ENCODE results near the gene TCF12. TPM values are rescaled to one million over a fixed set of nuclear protein-coding genes. Genes with fewer than 3 reads are reported as not detected.

TCF12 gene
- total RNA-seq, 1 donor from 2014 or later: 46.5 TPM

DNA sequence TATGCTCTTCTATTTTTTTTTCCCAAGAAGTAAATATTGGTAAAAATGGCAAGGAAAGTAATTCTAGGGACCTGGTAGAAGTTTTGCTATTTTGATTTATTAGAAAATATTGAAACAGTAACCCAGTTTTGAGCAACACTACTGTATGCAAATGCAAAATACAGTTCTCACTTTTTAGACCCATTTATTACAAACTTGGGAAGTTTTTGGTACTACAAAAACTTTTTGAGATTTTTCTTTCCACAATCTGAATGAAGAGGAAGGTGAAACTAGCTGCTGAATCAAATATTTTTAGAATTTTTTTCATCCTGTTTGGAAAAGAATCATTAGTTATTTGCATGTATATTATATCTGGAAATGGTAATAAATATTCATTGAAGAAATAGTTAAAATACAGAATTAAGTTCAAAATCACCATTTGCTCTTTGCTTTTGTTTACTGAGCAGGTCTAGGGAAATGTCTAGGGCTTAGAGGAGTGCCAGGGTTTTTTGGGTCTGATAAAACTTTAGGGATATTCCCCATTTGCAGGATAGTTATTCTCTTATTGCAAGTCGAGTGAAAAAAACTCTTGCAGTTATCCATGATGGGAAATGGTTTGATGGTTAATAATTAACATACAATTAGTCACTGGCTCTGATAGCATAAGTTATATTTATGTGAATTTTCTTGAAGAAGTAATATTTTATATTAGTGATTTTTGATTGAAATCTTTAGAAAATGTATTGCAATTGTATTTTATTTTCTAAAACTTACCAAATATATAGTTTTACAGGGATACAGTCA, 47.0 kb downstream of the TCF12 start:
- intact Hi-C loops (cut with DNase I): no loop called here

DNA sequence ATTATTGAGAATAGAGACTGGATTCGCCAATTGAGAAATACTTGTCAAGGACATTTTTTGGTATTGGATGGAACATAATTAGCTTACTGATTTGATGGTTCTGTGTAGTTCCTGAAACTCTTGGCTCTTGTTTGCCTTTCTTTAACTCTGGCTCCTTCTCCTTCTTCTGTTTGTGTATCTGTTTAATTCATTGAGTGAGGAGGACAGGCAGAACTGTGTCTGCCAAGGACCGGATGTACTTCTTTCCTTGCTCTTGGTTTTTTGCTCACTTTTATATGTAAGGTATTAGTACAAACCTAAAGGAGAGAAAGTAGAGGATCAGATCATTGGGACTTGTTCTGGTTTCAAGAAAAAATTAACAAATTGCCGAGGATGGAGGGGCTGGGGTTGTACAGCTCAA, 48.9 kb downstream of the TCF12 start:
- no peak for ATAC-seq
- intact Hi-C loops (cut with DNase I): no loop called here
- no peak for DNase-seq (ENCODE audit: missing footprints)

More for the DNA sequence above, 47.0 kb downstream of the TCF12 start:
- ATAC-seq: no peak
- DNase-seq (ENCODE audit: missing footprints): no peak

DNA sequence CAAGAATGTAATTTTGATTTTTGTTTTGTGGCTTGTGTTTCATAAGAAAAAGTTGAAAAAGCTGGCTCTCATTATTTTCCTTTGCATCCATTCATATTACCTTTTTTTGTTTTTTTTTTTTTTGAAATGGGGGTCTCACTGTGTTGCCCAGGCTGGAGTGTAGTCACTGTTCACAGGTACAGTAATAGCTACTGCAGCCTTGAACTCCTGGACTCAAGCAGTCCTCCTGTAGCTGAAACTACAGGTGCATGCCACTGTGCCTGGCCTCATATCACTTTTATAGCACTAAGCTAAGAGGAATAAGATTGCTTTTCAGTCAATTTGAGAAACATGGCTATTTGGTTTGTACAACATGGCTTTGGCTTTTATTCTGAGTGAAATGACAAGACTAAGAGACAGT, 49.8 kb downstream of the TCF12 start:
- intact Hi-C loops (cut with DNase I): no loop called here
- no peak for DNase-seq (ENCODE audit: missing footprints)
- no peak for ATAC-seq

- DNase-seq (ENCODE audit: missing footprints): no peak
- intact Hi-C loops (cut with DNase I): no loop called here
- ATAC-seq: no peak
Observed at GRCh38 chr15:56968821-56969220, 50.4 kb downstream of the TCF12 start.

GRCh38 chr15:56969265-56969895, 50.9 kb downstream of the TCF12 start:
- intact Hi-C loops (cut with DNase I): no loop called here
- DNase-seq (ENCODE audit: missing footprints): no peak
- no peak for ATAC-seq

GRCh38 chr15:56971571-56971970, 53.1 kb downstream of the TCF12 start:
- ATAC-seq: no peak
- no peak for DNase-seq (ENCODE audit: missing footprints)
- intact Hi-C loops (cut with DNase I): no loop called here

GRCh38 chr15:56972016-56972415, 53.6 kb downstream of the TCF12 start:
- intact Hi-C loops (cut with DNase I): no loop called here
- DNase-seq (ENCODE audit: missing footprints) (no peak), ATAC-seq (no peak)

DNA sequence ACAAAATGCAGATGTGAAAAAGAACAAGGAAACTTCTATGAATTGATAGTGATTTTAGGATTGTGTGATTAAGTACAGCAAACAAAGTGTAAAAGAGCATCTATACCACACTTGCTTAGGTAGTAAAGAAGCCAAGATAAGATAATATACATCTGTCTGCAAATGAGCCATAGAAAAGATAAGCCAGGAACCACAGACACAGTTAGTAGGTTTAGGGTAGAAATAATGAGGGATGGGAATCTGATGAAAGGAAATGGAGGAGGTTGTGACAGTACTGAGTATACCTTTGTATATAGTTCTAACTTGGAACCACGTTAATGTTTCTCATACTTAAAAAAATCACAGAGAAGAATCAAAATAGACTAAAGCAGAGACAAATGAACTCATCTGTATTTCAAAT, 54.0 kb downstream of the TCF12 start:
- DNase-seq (ENCODE audit: missing footprints) (no peak), ATAC-seq (no peak)
- intact Hi-C loops (cut with DNase I): no loop called here

DNA sequence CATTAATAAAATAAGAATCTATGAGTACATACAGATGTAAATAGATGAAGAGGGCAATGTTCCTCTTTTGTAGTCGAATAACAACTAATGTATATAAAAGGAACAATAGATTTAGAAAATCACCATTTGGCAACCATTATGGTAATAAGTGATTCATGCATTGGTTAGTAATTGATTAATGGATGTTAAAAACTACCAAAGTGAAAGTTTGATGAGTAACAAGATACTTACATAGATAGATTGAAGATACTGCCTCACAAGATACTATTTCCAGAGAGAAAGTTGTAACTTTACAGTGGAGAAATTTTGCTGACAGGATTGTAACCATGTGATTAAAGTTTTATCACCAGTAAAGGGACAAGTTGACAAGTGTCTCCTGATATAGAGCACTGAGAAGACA, 55.0 kb downstream of the TCF12 start:
- intact Hi-C loops (cut with DNase I): no loop called here
- DNase-seq (ENCODE audit: missing footprints) (no peak), ATAC-seq (no peak)

DNA sequence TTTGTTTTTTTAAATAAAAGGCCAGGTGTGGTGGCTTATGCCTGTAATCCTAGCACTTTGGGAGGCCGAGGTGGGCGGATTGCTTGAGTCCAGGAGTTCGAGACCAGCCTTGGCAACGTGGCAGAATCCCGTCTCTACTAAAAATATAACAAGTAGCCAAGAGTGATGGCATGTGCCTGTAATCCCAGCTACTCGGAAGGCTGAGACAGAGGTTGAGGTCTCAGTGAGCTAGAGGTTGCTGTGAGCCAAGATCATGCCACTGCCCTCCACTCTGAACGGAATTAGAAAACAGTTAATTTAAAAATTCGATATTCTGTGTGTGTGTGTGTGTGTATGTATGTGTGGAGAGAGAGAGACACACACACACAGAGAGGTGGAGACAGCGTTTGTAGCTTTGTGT, 58.8 kb downstream of the TCF12 start:
- DNase-seq (ENCODE audit: missing footprints) (no peak), ATAC-seq (no peak)
- intact Hi-C loops (cut with DNase I): no loop called here

DNA sequence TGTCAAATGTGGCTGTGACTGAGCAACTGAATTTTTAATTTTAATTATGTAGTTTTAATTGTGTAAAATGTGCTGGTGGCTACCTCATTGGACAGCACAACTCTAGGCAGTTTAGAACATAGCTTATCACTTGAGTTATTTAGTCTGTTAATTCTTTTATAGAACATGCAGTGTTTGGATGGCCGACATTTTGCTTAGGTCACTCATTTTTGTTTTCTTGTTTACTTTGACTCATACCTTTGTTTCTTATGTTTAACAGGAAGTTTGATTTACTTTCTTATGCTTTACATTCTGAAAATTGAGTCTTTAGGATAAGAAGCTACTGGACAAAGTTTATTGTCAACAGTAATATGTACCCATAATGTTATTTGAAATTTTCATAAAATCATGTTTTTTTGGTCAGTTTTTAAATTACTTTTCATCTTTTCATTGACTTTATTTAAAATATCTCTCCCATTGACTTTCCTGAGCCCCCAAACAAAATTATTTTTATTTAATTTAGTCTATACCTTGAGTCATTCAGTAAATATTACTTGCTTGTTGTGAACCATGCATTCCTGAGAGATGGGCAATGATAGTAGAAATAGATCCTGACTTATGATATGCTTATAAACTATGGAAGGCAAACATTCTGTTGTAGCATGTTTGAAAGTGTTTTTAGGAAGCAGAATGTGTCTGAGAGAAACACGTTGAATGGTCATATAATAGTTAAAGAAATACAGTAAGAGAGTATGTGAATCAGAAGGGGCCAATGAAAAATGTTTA, 60.6 kb downstream of the TCF12 start:
- ATAC-seq: no peak
- DNase-seq (ENCODE audit: missing footprints): no peak
- intact Hi-C loops (cut with DNase I): no loop called here

- ATAC-seq (no peak), DNase-seq (ENCODE audit: missing footprints) (no peak)
- intact Hi-C loops (cut with DNase I): no loop called here
Observed at GRCh38 chr15:56980473-56980872, 62.0 kb downstream of the TCF12 start.

- DNase-seq (ENCODE audit: missing footprints) (no peak), ATAC-seq (no peak)
- intact Hi-C loops (cut with DNase I): no loop called here
Observed at GRCh38 chr15:56981160-56981559, 62.7 kb downstream of the TCF12 start.

GRCh38 chr15:56982987-56983386, 64.5 kb downstream of the TCF12 start:
- ATAC-seq (no peak), DNase-seq (ENCODE audit: missing footprints) (no peak)
- intact Hi-C loops (cut with DNase I): no loop called here

DNA sequence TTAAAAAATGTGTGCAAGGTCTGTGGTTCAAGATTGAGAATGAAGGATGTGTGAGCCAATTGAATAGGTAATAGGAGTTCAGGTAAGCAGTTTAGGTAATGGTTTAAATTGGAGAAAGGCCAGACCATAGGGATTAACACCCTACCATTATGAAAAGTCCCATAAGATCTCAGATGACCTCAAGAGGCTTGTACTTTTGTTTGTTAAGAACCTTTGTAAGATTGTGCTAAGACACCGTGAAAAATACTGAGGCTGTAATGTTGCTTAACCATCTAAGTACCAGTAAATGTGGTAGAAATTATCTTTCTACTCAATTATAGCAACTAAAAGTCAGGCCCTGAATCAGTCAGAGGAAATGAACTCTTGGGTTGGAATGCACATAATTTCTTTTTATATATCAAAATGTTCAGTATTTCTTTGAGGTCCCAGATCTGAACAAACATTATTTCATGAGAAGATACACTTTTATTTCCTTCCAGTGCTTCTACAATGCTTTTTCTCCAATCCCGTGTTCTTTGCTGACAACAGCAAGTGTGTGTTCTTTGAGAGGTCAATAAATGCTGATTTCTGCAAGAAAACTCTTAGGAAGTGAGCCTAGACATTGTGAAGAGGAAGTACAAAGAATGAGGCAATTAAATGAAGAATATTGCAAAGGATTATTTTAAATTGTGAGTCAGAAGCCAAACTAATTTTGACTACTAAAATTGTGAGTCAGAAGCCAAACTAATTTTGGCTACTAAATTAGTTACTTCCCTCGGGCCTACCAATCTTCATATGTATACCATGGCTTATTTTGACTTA, 66.4 kb downstream of the TCF12 start:
- intact Hi-C loops (cut with DNase I): no loop called here
- DNase-seq (ENCODE audit: missing footprints): no peak
- peak; percentile 53 for ATAC-seq

DNA sequence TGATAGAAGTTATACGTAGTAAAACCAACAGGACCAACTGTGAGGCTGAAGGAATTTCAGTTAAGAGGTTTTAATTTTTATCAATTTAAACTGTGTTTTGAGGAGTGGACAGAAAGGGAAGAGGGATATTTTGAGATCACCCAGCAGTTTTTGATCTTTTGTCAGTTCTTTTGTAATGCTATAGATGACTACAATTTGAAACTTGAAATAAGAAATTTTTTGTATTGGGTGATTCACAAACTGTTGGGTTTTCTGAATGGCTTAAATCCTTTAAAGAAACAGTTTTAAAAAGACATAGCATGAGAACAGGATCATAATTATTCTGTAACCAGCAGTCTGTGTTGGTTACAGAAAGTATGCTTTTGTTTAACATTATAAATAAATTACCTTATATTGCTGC, 67.4 kb downstream of the TCF12 start:
- DNase-seq (ENCODE audit: missing footprints): no peak
- ATAC-seq: no peak
- intact Hi-C loops (cut with DNase I): no loop called here

- DNase-seq (ENCODE audit: missing footprints): no peak
- intact Hi-C loops (cut with DNase I): no loop called here
- ATAC-seq: no peak
Observed at GRCh38 chr15:56987286-56987685, 68.8 kb downstream of the TCF12 start.

DNA sequence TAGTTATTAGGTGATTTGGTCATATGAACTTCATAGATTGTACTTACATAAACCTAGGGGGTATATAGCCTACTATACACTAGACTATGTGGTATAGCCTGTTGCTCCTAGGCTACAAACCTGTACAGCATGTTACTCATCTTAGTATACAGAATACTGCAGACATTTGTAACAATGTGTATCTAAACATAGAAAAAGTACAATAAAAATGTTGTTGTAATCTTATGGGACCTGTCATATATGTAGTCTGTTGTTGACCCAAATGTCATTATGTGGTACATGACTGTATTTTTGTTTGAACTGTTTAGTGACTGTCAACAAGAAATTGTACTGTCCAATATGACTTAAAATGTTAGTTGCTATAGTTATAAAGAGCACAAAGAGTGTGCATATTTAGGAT, 69.8 kb downstream of the TCF12 start:
- ATAC-seq (no peak), DNase-seq (ENCODE audit: missing footprints) (no peak)
- intact Hi-C loops (cut with DNase I): no loop called here

DNA sequence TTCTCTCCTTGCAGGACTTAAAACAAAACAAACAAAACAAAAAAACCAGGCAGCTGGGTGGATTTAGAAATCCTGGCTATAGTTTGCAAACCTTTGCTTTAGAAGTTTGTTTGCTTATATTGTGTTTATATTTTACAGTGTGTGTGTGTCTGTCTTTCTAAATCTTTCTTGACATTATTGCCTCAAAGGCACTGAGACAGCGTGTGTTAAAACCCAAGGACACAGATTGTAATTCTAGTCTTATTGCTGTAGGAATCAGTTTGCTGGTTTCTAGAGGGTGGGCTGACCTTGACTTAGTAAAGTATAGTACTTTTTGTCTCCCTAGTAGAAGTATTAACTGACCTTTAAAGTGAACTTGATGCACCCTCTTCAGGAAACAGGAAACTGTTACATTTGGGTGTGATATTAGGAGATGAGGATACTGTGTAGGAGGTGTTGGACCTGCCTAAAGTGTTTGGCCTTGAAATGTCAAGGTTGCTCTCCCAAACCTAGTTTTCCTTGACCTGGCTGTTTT, 71.0 kb downstream of the TCF12 start:
- DNase-seq (ENCODE audit: missing footprints): no peak
- ATAC-seq: peak; percentile 48
- intact Hi-C loops (cut with DNase I): no loop called here
